Measurements from ENCODE around the gene GLIS1. TPM values are rescaled to one million over a fixed set of nuclear protein-coding genes. Genes with fewer than 3 reads are reported as not detected.

Gene GLIS1
- total RNA-seq, 1 donor from 2014 or later = 1.6 TPM

DNA sequence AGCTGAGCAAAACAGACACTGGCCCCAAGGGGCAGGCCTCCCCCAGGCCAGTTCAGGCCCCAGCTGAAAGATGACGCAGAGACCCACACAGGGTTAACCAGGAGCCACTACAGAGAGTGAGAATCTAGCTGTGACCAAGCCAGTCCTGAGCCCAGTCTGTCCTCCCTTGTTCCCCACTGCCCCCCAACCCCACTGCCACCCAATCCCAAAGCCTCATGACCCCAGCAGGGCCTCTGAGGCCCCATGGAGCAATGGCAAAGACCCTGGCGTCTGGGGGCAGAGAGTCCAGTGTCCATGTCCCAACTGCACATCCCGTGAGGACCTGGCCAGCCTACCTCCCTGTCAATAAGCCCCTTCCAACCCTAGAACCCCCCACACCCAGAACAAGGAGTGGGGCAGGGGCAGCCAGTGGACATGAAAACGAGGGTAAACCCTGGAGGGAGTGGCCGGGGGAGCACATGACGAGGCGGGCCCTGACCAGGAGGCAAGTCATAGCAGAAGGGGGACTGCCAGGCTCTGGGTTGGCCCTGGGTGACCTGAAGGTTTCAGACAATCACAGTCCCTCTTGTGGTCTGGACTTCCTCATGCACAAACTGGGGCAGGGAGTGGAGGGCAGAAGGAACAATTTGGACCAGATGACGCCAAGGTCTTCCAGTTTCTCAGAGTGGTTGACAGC lies 100.5 kb downstream of the GLIS1 start:
- Mint-ChIP-seq H3K4me3 (no peak overlapping the region), H3K27me3 (ENCODE audit: low read depth) (no peaks in the 10 kb centered on the region), H3K36me3 (no peaks in the 10 kb centered on the region), H3K4me1 (peaks cover 9% of the 10 kb centered on the region), H3K9me3 (no peaks in the 10 kb centered on the region), H3K27ac (no peak overlapping the region)
- TF ChIP-seq, protein P1, sequence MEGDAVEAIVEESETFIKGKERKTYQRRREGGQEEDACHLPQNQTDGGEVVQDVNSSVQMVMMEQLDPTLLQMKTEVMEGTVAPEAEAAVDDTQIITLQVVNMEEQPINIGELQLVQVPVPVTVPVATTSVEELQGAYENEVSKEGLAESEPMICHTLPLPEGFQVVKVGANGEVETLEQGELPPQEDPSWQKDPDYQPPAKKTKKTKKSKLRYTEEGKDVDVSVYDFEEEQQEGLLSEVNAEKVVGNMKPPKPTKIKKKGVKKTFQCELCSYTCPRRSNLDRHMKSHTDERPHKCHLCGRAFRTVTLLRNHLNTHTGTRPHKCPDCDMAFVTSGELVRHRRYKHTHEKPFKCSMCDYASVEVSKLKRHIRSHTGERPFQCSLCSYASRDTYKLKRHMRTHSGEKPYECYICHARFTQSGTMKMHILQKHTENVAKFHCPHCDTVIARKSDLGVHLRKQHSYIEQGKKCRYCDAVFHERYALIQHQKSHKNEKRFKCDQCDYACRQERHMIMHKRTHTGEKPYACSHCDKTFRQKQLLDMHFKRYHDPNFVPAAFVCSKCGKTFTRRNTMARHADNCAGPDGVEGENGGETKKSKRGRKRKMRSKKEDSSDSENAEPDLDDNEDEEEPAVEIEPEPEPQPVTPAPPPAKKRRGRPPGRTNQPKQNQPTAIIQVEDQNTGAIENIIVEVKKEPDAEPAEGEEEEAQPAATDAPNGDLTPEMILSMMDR (IDR thresholded peaks at IDR 0.05; ENCODE audit: unreplicated experiment) = no peak
- DNase-seq (ENCODE audit: low spot score in 2 of 2, unreplicated experiment in 2 of 2) = peak in 1 of 2 experiments; percentile 13

DNA sequence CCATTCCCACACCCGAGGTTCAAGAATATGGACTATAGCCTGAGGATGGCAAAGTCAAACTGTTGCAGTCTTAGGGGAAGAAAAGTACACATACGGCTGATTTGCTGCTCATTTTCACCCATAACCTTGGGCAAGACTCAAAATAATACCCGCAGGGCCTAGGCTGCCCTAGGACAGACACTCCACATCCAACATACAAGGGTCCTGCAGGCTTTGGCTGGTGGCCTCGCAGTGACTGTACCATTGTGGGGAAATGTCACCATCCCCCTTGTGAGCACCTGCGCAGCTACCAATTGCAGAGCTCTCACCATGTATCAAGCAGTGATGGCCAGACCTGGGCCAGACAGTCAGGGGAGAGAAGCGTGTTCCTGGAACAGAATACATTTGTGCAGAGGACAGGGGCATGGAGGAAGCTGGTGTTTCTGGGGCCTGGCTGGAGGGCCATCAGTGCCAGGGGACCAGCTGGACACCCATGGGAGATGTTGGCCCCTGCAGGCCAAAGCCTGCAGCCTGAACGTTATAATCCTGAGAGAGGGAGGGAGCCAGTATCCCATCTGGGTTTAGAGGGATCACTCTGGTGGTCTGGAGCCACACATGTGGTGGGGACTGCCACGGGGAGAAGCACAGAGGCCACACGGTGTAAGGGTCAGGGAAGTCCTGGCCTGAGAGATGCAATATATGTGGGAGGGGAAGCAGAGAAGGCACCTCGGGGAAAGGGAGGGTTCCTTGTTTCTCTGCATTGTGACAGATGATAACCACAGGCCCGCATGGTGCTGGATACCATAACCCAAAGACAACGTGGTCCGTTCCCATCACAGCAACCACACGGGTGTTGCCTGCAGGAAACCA lies 101.2 kb downstream of the GLIS1 start:
- Mint-ChIP-seq H3K4me1 (peaks cover 6% of the 10 kb centered on the region), H3K36me3 (no peaks in the 10 kb centered on the region), H3K9me3 (no peaks in the 10 kb centered on the region), H3K27ac (no peak overlapping the region), H3K4me3 (no peak overlapping the region), H3K27me3 (ENCODE audit: low read depth) (no peaks in the 10 kb centered on the region)
- TF ChIP-seq, protein P1 (IDR thresholded peaks at IDR 0.05; ENCODE audit: unreplicated experiment) = no peak
- peak in 1 of 2 experiments; percentile 26 for DNase-seq (ENCODE audit: low spot score in 2 of 2, unreplicated experiment in 2 of 2)

DNA sequence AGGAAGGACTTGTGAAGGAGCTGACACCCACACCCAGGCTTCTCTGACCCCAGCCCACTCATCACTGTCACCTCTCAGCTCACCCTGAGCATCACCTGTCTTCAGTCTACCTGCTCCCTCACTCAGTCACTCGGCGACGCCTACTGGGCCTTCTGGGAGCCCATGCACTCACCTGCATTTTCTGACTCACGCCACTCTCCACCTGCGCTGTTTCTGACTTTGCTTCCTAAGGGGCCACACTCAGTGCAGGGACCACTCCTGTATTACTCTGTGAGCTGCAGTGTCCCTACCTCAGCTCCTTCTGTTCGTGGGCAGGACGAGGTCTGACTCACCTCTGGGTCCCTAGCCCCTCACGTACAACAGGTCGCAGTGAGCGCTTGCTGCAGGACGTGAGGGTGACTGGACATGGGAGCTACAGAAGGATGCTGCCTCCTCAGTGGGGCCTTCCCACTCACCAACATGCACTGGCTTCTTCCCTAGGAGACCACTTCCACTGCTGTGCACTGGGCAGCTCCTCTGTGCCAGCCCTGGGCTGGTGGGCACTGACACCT lies 102.3 kb downstream of the GLIS1 start:
- no peaks in the 10 kb centered on the region for H3K27me3 Mint-ChIP-seq (ENCODE audit: low read depth)
- TF ChIP-seq, protein P1 (IDR thresholded peaks at IDR 0.05; ENCODE audit: unreplicated experiment) = no peak
- no peaks in the 10 kb centered on the region for H3K9me3 Mint-ChIP-seq
- peaks cover 4% of the 10 kb centered on the region for H3K4me1 Mint-ChIP-seq
- no peak overlapping the region for H3K4me3 Mint-ChIP-seq
- peak; percentile 10 to 27 for DNase-seq (ENCODE audit: low spot score in 2 of 2, unreplicated experiment in 2 of 2)
- H3K36me3 Mint-ChIP-seq = no peaks in the 10 kb centered on the region
- H3K27ac Mint-ChIP-seq = no peak overlapping the region

DNA sequence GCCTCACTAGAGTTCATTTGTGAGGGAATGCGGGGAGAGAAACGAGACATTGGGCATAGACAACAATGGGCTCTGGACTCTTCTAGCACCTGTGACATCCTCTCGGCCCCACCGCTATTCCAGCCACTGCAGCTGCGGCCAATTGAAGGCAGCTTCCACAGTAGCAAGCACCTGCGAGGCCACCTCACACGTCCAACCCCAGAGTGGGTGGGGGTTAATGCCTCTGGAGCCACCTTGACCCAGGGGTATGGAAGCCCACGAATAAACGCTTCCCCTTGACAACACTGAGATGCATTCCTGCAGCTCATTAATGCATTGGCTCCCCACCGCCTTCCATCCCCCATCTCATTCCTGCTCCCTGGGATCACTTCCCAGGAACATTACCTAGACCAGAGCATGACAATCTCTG lies 104.4 kb downstream of the GLIS1 start:
- H3K4me1 Mint-ChIP-seq = peaks cover 1% of the 10 kb centered on the region
- H3K27ac Mint-ChIP-seq = no peak overlapping the region
- no peaks in the 10 kb centered on the region for H3K27me3 Mint-ChIP-seq (ENCODE audit: low read depth)
- H3K4me3 Mint-ChIP-seq = no peak overlapping the region
- DNase-seq (ENCODE audit: low spot score in 2 of 2, unreplicated experiment in 2 of 2) = peak in 1 of 2 experiments; percentile 37
- no peaks in the 10 kb centered on the region for H3K36me3 Mint-ChIP-seq
- H3K9me3 Mint-ChIP-seq = no peaks in the 10 kb centered on the region
- TF ChIP-seq, protein P1 (IDR thresholded peaks at IDR 0.05; ENCODE audit: unreplicated experiment) = no peak

DNA sequence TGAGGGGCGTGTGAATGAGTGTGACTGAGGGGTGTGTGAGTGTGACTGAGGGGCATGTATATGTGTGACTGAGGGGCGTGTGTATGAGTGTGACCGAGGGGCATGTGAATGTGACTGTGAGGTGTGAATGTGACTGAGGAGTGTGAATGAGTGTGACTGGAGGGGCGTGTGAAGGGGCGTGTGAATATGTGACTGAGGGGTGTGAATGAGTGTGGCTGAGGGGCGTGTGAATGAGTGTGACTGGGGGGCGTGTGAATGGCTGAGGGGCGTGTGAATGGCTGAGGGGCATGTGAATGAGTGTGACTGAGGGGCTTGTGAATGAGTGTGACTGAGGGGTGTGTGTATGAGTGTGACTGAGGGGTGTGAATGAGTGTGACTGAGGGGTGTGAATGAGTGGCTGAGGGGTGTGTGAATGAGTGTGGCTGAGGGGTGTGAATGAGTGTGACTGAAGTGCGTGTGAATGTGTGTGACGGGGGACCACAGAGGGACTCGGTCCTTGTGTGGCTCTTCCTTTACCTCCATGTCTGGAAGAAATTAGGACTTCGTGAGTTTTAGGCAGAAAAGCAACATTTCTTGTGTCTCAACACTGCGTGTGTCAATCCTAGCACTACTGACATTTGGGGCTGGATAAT lies 105.8 kb downstream of the GLIS1 start:
- H3K9me3 Mint-ChIP-seq = no peaks in the 10 kb centered on the region
- H3K27ac Mint-ChIP-seq = no peak overlapping the region
- H3K27me3 Mint-ChIP-seq (ENCODE audit: low read depth) = peaks cover 3% of the 10 kb centered on the region
- no peaks in the 10 kb centered on the region for H3K4me1 Mint-ChIP-seq
- peak in 1 of 2 experiments; percentile 25 for DNase-seq (ENCODE audit: low spot score in 2 of 2, unreplicated experiment in 2 of 2)
- TF ChIP-seq, protein P1 (IDR thresholded peaks at IDR 0.05; ENCODE audit: unreplicated experiment) = no peak
- no peaks in the 10 kb centered on the region for H3K36me3 Mint-ChIP-seq
- H3K4me3 Mint-ChIP-seq = no peak overlapping the region

All from mesothelial cell of epicardium (in vitro differentiated cells).